ENCODE data around the gene SPATS1. TPM values are rescaled to one million over a fixed set of nuclear protein-coding genes. Genes with fewer than 3 reads are reported as not detected.
"Not testable (repeated sequence)": the region's sequence is repeated elsewhere in the genome, so short reads cannot be mapped to it uniquely, and the experiment has no call there.

The SPATS1 gene
- total RNA-seq, 1 donor from 2014 or later = not detected

- DNase-seq = not testable (repeated sequence)
Measured at GRCh38 chr6:44346818-44347217, 4.4 kb downstream of the SPATS1 start.

- DNase-seq = no peak
Measured at GRCh38 chr6:44349904-44350649, 7.6 kb downstream of the SPATS1 start.

GRCh38 chr6:44350650-44350994, 8.2 kb downstream of the SPATS1 start:
- not testable (repeated sequence) for DNase-seq

GRCh38 chr6:44352259-44352658, 9.8 kb downstream of the SPATS1 start:
- no peak for DNase-seq

- DNase-seq = no peak
Measured at GRCh38 chr6:44353336-44353735, 10.9 kb downstream of the SPATS1 start.

- DNase-seq = no peak
Measured at GRCh38 chr6:44355640-44356039, 13.2 kb downstream of the SPATS1 start.

GRCh38 chr6:44356487-44356886, 14.0 kb downstream of the SPATS1 start:
- no peak for DNase-seq

- no peak for DNase-seq
Measured at GRCh38 chr6:44359973-44360372, 17.5 kb downstream of the SPATS1 start.

GRCh38 chr6:44361947-44362346, 19.5 kb downstream of the SPATS1 start:
- no peak for DNase-seq

- no peak for DNase-seq
Measured at GRCh38 chr6:44363377-44363926, 21.0 kb downstream of the SPATS1 start.

GRCh38 chr6:44366781-44367180, 24.3 kb downstream of the SPATS1 start:
- DNase-seq = no peak

- no peak for DNase-seq
Measured at GRCh38 chr6:44367681-44368080, 25.2 kb downstream of the SPATS1 start.

GRCh38 chr6:44373051-44373450, 30.6 kb downstream of the SPATS1 start:
- DNase-seq = no peak

- DNase-seq = no peak
Measured at GRCh38 chr6:44373787-44374186, 31.3 kb downstream of the SPATS1 start.

GRCh38 chr6:44375071-44375470, 32.6 kb downstream of the SPATS1 start:
- DNase-seq = no peak

- no peak for DNase-seq
Measured at GRCh38 chr6:44377484-44377883, 35.0 kb downstream of the SPATS1 start.

GRCh38 chr6:44377971-44378370, 35.5 kb downstream of the SPATS1 start:
- DNase-seq = no peak

GRCh38 chr6:44381739-44382138, 39.3 kb downstream of the SPATS1 start:
- DNase-seq = no peak

GRCh38 chr6:44386364-44386928, 44.0 kb downstream of the SPATS1 start:
- DNase-seq = peak; percentile 41

- DNase-seq = no peak
Measured at GRCh38 chr6:44386929-44387345, 44.5 kb downstream of the SPATS1 start.

- DNase-seq = peak; percentile 100
Measured at GRCh38 chr6:44387346-44388134, 45.1 kb downstream of the SPATS1 start, which contains the start of gene CDC5L. CDC5L (plus strand) TSS chr6:44387706; CDS start chr6:44387824, 118 bp downstream.

GRCh38 chr6:44388135-44388487, 45.7 kb downstream of the SPATS1 start:
- no peak for DNase-seq

GRCh38 chr6:44388887-44389286, 46.4 kb downstream of the SPATS1 start:
- DNase-seq = no peak

All from tongue (tissue), 2 donors.